ENCODE data around the gene CD44.

CD44 gene

DNA sequence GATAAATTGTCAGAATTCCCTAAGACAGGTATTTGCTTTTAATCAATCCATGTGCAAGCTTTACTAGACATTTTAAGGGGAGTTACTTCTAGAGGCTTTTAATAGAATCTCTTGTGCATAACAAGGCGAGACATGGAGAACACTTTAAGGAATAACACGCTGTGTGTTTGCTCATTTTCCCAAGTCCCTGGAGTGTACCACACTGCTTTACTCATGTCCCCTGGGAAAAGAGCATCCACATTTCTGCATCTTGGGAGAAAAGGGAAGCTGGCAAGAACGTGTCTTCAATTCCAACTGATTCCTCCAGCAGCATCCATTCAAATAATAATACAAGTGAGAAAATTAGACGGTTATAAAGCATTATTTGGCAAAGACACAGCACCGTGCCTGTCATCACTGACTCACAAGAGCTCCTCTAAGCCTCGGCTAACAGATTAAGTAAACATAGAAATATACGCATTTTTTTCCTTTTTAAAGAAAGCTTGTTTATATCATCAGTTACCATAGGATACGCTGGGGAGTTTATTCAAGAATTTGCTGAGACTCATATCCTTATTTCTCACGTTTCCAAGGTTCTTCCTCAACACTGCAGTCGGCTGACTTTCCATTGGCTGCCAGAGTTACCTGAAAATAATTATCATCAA is 121.5 kb downstream of the CD44 start:
- no peak for DNase-seq (ENCODE audit: low read depth, low spot score)

DNA sequence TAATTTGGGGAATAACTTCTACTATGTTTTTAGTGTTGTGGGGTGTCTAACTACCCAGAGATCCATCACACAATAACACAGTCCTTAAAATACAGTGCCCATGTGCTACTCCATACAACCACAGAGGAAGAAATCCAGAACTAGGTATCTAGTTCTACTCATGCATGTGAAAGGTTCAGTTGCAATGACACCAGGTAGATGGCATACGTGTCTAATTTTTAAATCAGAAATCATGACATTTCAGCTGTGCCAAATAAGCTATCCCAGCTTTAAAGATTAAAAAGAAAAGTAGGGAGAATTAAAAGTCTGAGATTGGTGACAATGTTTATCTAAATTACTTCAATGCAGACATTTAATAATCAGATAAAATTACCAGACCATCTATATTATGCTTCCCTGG is 122.2 kb downstream of the CD44 start:
- no peak for DNase-seq (ENCODE audit: low read depth, low spot score)

DNA sequence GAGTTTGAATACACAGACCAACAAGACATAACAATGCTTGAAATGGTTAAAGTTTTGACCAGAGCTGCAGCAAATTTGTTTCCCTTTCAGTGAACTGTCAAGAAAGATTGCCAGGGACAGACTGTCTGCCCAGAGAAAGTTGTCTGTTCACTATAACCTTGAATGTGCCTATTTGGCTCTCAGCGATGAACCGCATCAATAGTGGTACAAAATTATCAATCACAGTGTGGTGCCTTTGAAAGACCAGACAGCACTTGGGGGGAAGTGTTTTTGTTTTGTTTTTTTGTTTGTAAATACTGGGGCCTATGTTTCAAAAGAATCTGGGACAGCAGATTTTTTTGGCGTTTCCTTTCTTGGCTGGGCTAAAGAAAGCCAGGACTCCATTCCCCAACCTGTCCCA is 123.1 kb downstream of the CD44 start:
- DNase-seq (ENCODE audit: low read depth, low spot score) = no peak

DNA sequence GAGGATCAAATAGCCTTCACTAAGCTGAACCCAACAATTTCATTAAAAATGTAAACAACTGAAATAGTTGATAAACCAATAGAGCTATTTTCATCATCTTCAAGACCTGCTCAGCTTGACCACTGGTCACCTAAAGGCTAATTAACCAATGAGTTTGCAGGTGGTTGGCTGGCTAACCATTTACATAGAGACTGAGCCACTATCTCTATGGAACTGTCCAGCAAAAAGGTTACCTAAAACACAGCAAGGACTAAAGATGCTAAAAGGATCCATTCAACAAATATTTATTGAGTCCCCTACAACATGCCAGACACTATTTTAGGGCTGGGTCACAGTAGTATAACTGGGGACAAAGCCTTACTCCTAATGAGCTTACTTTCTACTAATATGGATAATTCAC is 123.8 kb downstream of the CD44 start:
- DNase-seq (ENCODE audit: low read depth, low spot score) = no peak

DNA sequence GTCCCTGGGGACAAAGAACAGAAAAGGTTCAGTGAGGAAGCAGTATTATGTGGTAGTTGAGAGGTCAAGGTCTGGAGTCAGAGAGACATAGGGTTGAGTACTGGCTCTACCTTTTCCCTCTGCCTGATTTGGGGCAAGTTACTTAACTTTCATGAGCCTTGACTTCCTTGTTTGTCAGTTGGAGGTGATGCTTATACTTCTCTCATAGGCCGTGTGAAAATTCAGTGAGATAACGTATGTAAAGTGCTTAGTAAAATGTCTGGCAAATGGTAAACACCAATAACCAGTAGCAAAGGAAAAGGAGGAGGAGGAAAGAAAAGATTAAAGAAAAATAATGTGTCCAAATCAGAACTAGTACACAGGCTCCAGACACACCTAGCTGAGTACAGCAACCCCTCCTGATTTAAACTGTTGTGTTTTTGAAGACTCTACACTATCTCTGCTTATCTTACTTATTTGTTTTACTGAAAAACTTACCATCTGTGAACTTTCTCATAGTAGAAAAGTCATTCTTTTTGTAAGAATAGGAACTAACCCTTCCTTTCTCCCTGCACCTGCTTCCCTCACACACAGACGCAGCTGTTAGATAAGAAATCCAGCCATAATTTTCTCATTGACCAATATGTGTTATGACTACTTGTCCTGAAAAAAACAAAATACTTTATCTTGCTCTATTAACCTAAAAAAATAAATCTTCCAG is 126.9 kb downstream of the CD44 start:
- no peak for DNase-seq (ENCODE audit: low read depth, low spot score)

DNA sequence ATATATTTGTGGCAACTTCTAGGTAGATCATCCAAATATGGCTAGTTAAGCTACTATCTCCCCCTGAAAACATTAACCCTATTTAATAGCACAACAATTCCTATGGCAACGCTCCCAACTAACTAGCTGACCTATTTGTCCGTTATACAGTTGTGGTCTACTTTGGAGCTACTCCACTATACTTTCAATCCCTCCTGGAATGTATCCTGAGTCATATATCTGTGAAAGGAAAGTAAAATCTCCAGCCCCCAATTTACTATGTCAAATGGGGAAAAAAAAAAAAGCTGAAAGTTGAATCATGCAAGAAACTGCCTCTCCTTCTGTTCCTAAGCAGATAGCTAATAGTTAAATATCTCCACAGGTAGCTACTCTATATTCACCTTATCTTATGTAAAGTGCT is 128.5 kb downstream of the CD44 start:
- no peak for DNase-seq (ENCODE audit: low read depth, low spot score)

DNA sequence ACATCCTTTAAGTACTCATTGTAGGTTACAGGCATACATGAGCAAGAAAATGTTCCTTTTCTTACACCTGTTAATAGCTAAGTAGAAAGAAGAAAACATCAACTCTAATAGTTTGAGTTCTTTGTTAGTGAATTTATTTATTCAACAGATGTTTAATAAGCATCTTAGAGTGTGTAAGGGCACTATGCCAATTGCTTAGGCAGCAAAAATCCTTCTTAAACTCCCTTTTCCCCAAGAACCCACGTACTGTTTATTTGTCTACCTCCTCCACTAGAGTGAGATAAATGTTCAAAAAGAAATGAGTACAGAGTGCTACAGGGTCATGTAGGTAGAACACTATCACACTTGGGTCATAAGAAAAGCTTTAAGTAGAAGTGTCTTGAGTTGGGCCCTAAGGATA is 131.4 kb downstream of the CD44 start:
- DNase-seq (ENCODE audit: low read depth, low spot score) = no peak

DNA sequence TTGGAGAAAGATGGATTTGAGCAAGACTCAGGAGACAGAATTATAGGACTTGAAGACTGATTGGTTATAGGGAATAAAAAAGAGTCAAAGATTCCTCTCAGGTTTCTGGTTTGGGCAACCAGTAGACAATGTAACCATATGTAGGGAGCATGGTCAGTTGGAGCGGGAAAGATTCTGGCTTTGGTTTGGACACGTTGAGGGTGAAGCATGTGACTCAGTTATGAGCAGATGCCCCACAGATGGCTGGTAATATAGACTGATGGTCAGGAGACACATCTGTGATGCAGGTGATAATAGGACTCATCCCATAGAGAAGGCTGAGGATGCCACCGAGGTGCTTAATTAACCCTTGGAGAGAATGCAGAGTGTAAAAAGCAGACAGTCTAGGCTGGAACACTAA is 132.1 kb downstream of the CD44 start:
- no peak for DNase-seq (ENCODE audit: low read depth, low spot score)

DNA sequence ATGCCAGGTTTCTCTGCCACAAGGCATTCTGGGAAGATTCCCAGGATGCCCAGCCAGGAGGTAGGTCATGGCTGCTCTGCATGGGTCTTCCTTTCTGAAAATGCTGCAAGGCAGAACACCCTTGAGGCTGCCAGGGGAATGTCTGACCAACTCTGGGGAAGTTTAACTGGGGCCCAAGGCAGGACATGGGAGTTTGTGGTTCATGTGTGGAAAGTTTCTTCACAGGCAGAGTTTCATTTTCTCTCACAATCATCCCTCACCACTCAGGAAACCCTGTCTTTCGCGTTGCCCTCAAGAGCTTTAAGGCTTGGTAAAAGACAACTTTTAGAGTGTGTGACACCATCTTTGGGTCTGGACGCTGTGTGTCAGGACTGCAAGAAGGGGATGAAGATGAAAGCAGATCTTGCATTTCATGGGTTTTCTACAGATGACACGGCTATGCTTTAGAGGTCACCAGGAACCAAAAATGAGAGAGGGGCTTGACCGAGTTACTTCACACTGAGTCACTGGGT is 133.5 kb downstream of the CD44 start:
- DNase-seq (ENCODE audit: low read depth, low spot score) = peak; percentile 8

DNA sequence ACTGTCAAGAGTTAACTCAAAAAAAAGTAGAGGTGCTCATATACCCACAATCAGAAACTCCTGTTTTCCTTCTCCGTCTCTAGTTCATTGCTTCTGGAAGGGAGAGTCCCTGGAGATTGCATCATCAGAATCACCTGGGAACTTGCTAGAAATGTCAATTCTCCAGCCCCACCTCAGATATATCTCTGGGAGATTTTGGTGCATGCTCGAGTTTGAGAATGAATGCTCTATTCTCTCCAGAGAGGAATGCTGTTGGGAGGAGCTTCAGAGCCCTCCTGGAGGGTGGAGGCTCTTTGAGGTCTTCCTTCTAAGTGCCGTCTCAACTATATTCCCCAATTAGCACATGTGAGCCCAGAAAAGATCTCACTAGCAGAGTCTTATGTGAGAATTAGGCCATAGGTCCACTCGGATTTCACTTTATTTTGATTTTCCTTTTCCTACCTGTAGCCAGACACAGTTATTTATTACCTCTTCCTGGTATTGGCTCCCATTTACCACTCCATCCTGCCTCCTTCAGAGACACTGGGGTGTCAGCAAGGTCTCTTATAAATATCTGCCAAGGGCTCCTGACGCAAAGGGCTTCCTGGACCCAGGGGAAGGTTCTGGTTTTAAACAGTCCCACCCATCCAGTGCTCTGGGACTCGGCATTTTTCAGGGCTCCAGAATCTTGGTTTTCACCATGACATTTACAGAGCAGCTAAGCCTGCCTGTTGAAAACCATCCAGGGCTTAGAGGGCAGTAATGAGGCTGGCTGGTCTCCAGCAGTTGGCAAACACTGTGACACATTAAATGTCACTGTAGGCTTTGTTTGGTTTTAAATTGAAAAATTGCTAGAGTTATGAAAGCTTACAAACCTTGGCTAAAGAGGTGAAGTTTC is 136.2 kb downstream of the CD44 start:
- DNase-seq (ENCODE audit: low read depth, low spot score) = no peak

DNA sequence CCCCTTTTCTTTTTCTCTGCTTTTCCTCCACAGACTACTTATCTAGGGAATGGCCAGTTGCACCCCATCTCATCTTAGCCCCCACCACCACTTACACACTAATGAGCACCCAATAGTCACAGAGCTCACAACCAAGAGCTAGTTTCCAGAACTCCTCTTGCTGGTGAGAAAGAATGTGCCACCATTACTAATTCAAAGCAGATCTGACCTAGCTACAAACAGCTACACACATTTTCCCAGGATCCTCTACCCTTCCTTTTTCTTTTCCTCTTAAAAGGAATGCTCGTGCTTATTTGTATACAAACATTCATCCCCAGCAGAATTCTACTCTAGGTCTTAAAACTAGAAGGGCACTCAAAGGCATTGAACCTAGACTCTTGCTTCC is 136.8 kb downstream of the CD44 start:
- DNase-seq (ENCODE audit: low read depth, low spot score) = no peak

DNA sequence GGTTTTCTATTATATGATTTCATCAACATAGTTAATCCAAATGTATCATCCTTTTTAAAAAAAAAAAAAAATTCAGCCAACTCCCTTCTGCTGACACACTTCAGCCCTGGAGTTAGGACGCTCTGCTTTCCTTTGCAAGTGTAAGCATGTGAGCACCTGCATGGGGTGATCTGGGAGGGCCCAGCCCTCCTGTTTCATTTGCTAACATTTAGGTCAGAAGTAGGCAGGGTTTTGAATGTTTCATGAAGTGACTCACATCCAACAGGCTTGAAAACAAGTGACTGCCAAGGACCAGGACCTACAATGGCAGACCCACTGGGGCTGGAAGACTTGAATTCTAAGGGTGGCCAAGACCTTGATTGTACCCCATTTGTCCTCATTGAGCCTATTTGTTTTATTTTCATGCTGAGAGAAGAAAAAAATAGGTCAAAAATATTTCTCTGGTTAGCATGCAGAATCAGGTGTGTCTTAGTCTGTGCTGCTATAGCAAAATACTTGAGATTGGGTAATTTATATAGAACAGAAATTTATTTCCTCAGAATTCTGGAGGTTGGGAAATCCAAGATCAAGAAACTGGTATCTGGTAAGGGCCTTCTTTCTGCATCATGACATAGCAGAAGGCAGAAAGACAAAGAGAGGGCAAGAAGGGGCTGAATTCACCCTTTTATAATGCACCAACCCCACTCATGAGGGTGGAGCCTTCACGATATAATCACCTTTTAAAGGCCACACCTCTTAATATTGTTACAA is 137.6 kb downstream of the CD44 start:
- DNase-seq (ENCODE audit: low read depth, low spot score) = no peak

DNA sequence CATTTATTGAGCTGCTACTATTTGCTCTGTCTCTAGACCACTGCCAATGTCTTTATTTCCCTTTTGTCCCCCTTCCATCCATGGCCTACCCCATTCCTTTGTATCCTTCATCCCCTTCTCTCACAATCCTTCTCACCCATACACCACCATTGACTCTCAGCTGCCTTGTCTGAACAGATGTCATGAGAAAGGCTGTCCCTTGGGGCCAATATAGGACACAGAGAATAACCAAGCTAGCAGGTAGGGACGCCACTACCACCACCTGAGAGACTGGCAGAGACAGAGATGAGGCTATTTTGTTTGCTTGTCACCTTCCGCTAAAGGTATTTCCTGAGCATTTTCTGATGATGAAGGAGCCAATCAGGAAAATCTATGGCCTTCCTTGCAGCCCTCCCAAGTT is 138.9 kb downstream of the CD44 start:
- no peak for DNase-seq (ENCODE audit: low read depth, low spot score)

DNA sequence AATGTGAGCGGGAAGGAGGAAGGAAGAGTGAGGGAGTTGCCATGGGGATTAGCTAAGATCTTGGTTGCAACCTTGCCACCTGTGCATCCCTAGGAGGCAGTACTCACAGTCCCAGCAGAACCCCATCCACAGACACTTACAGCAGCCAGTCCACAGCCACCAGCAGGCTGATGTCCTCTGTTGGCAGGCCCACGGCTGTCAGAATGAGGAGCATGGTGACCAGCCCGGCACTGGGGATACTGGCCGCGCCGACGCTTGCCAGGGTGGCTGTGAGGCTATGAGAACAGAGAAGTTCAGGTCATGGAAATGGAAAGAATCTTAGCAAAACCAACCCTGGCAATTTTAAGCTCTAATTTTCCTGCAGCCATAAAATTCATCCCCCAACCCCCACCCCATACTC is 141.8 kb downstream of the CD44 start:
- DNase-seq (ENCODE audit: low read depth, low spot score) = no peak

DNA sequence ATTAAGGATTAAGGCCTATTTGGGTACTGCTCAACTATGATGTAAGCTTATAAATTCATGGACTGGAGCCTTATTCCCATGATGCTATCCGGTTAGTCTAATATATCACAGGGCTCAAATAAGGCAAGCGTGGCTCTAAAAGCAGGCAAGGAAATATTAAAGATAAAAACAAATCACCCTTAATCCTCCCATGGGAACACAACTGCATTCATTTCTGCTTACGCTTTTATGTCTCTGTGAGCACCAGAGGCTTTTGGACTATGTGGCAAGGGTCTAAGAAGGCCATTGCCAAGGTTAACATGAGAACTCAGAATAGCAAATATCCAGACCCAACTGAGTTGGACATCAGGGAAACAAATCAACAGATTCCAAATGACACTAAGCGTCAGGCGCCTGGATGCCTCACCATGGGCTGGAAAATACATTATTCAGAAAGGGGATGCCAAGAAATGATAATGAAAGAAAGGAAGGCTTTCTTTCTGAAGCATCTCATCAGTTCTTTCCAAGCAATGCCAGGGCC is 142.3 kb downstream of the CD44 start:
- no peak for DNase-seq (ENCODE audit: low read depth, low spot score)
